H9 (cell line): ENCODE data around the gene COL8A1. TPM values are rescaled to one million over a fixed set of nuclear protein-coding genes. Genes with fewer than 3 reads are reported as not detected.

ENCODE experiments used
- DNase-seq: peaks from one replicate; pipeline ENCODE4 v3.0.0-alpha.2; 2017
- H2AFZ ChIP-seq: one replicate; pipeline ENCODE4 v1.6.1; 2013; ENCODE audit warnings: mild to moderate bottlenecking, low read length, control low read depth, moderate library complexity
- H2AK5ac ChIP-seq: 2 replicates; pipeline ENCODE4 v1.6.1; 2013; ENCODE audit warnings: low read length, control low read depth, mixed read lengths; ENCODE audit not compliant: insufficient read length
- H2BK120ac ChIP-seq: one replicate; pipeline ENCODE4 v1.6.1; 2013; ENCODE audit warnings: low read depth, mild to moderate bottlenecking, low read length, control low read depth, inconsistent platforms; ENCODE audit not compliant: poor library complexity, severe bottlenecking
- H2BK12ac ChIP-seq: 2 replicates; pipeline ENCODE4 v1.6.1; 2013; ENCODE audit warnings: low read length, control low read depth, mixed read lengths, low read depth; ENCODE audit not compliant: insufficient read length
- H2BK15ac ChIP-seq: 2 replicates; pipeline ENCODE4 v1.6.1; 2013; ENCODE audit warnings: low read depth, low read length, control low read depth
- H2BK20ac ChIP-seq: one replicate; pipeline ENCODE4 v1.6.1; 2013; ENCODE audit warnings: low read depth, mild to moderate bottlenecking, low read length, control low read depth, inconsistent platforms; ENCODE audit not compliant: poor library complexity, severe bottlenecking
- H2BK5ac ChIP-seq: 2 replicates; pipeline ENCODE4 v1.6.1; 2013; ENCODE audit warnings: low read length, control low read depth, mixed read lengths; ENCODE audit not compliant: insufficient read length
- H3K14ac ChIP-seq: 2 replicates; pipeline ENCODE4 v1.6.1; 2013; ENCODE audit warnings: low read length, control low read depth; ENCODE audit not compliant: insufficient read depth
- H3K18ac ChIP-seq: 2 replicates; pipeline ENCODE4 v1.6.1; 2013; ENCODE audit warnings: low read depth, mild to moderate bottlenecking, mixed read lengths, low read length, control low read depth; ENCODE audit not compliant: insufficient read length
- H3K23ac ChIP-seq: 2 replicates; pipeline ENCODE4 v1.6.1; 2013; ENCODE audit warnings: low read length, control low read depth, mixed read lengths, low read depth; ENCODE audit not compliant: insufficient read length
- H3K23me2 ChIP-seq: 2 replicates; pipeline ENCODE4 v1.6.1; 2013; ENCODE audit warnings: low read depth, mild to moderate bottlenecking, mixed read lengths, low read length, control low read depth; ENCODE audit not compliant: insufficient read length, poor library complexity, severe bottlenecking
- H3K27ac ChIP-seq: 2 replicates; pipeline ENCODE4 v1.5.1; 2013; ENCODE audit warnings: low read length, control low read depth, mixed read lengths, low read depth; ENCODE audit not compliant: insufficient read length
- H3K27me3 ChIP-seq: 2 replicates; pipeline ENCODE4 v1.6.1; 2013; ENCODE audit warnings: low read length, control low read depth, inconsistent platforms; ENCODE audit not compliant: insufficient read depth
- H3K4ac ChIP-seq: 2 replicates; pipeline ENCODE4 v1.6.1; 2013; ENCODE audit warnings: low read depth, mild to moderate bottlenecking, control low read depth, inconsistent platforms, low read length, moderate library complexity
- H3K4me1 ChIP-seq: 2 replicates; pipeline ENCODE4 v1.6.1; 2013; ENCODE audit warnings: low read length, control low read depth, inconsistent platforms; ENCODE audit not compliant: insufficient read depth
- H3K4me2 ChIP-seq: 2 replicates; pipeline ENCODE4 v1.6.1; 2013; ENCODE audit warnings: low read length, control low read depth, mixed read lengths; ENCODE audit not compliant: insufficient read length, insufficient read depth
- H3K56ac ChIP-seq: 2 replicates; pipeline ENCODE4 v1.6.1; 2013; ENCODE audit warnings: low read depth, mild to moderate bottlenecking, mixed read lengths, low read length, control low read depth; ENCODE audit not compliant: insufficient read length
- H3K79me1 ChIP-seq: 2 replicates; pipeline ENCODE4 v1.6.1; 2013; ENCODE audit warnings: low read depth, mild to moderate bottlenecking, moderate library complexity, low read length, control low read depth, inconsistent platforms; ENCODE audit not compliant: insufficient read depth, poor library complexity, severe bottlenecking
- H3K79me2 ChIP-seq: 2 replicates; pipeline ENCODE4 v1.6.1; 2013; ENCODE audit warnings: low read length, control low read depth, inconsistent platforms; ENCODE audit not compliant: insufficient read depth
- H3K9ac ChIP-seq: 2 replicates; pipeline ENCODE4 v1.6.1; 2013; ENCODE audit warnings: low read length, control low read depth, mixed read lengths; ENCODE audit not compliant: insufficient read length; ENCODE audit errors: extremely low read depth
- H3K9me3 ChIP-seq: one replicate; pipeline ENCODE4 v1.6.1; 2013; ENCODE audit warnings: low read depth, low read length, inconsistent platforms; ENCODE audit not compliant: control insufficient read depth
- H3T11ph ChIP-seq: one replicate; pipeline ENCODE4 v1.6.1; 2013; ENCODE audit warnings: mild to moderate bottlenecking, low read length, control low read depth, inconsistent platforms
- H4K20me1 ChIP-seq: one replicate; pipeline ENCODE4 v1.6.1; 2013; ENCODE audit not compliant: control insufficient read depth, insufficient read length, insufficient read depth
- H4K5ac ChIP-seq: 2 replicates; pipeline ENCODE4 v1.6.1; 2013; ENCODE audit warnings: low read depth, mild to moderate bottlenecking, mixed read lengths, low read length, control low read depth; ENCODE audit not compliant: insufficient read length
- H4K8ac ChIP-seq: replicated peaks from 2 replicates; pipeline ENCODE4 v1.6.1; 2013; ENCODE audit warnings: low read length, control low read depth, mixed read lengths, low read depth; ENCODE audit not compliant: insufficient read length
- H4K91ac ChIP-seq: 2 replicates; pipeline ENCODE4 v1.6.1; 2013; ENCODE audit warnings: low read depth, mild to moderate bottlenecking, moderate library complexity, mixed read lengths, low read length, control low read depth; ENCODE audit not compliant: insufficient read length
- H3K27ac Mint-ChIP-seq, 3 experiments: 2 replicates in 2 of 3; 3 replicates in 1 of 3; pipeline ENCODE4 v1.8.0; 2020 to 2021; ENCODE audit warnings: mixed read lengths in 3 of 3, mild to moderate bottlenecking in 1 of 3, moderate library complexity in 1 of 3
- H3K27me3 Mint-ChIP-seq: 2 replicates; pipeline ENCODE4 v1.8.0; 2021; ENCODE audit warnings: low read depth, mild to moderate bottlenecking, moderate library complexity, mixed read lengths
- H3K36me3 Mint-ChIP-seq, 3 experiments: 2 replicates in 2 of 3; 3 replicates in 1 of 3; pipeline ENCODE4 v1.8.0; 2020 to 2021; ENCODE audit warnings: low read depth in 3 of 3, mixed read lengths in 3 of 3; ENCODE audit not compliant: insufficient read depth in 1 of 3
- H3K4me1 Mint-ChIP-seq, 2 experiments: 2 replicates each; pipeline ENCODE4 v1.8.0; 2020; ENCODE audit warnings: mixed read lengths in 2 of 2
- H3K4me3 Mint-ChIP-seq, 2 experiments: 2 replicates in 1 of 2; 3 replicates in 1 of 2; pipeline ENCODE4 v1.8.0; 2020 to 2021; ENCODE audit warnings: mild to moderate bottlenecking in 2 of 2, mixed read lengths in 2 of 2, moderate library complexity in 1 of 2
- H3K9me3 Mint-ChIP-seq, 2 experiments: 2 replicates in 1 of 2; 3 replicates in 1 of 2; pipeline ENCODE4 v1.8.0; 2020; ENCODE audit warnings: mild to moderate bottlenecking in 2 of 2, mixed read lengths in 2 of 2, moderate library complexity in 1 of 2
- WGBS: extraction: QIAGEN DNeasy Blood & Tissue Kit; methylation state at CpG from one replicate; pipeline ENCODE4 v1.1.7; 2013; ENCODE audit warnings: missing lambda C conversion rate, low lambda C conversion rate, mixed read lengths; ENCODE audit not compliant: insufficient read length; ENCODE audit errors: extremely low coverage; 5-methylcytosine and 5-hydroxymethylcytosine counted together
- total RNA-seq: library from RNA; stranded (reverse); gene quantifications from 2 replicates; pipeline ENCODE4 v1.2.1, GENCODE V29; 2021
- TF ChIP-seq, protein P1 (sequence below): fragments of 200-600 bp; sonication (generic); conservative IDR thresholded peaks from 3 replicates; pipeline ENCODE4 v1.8.0; 2021; ENCODE audit warnings: antibody characterized with exemption, mild to moderate bottlenecking

COL8A1 gene
- total RNA-seq, 1 experiment from 2014 or later = 0.17 TPM

DNA sequence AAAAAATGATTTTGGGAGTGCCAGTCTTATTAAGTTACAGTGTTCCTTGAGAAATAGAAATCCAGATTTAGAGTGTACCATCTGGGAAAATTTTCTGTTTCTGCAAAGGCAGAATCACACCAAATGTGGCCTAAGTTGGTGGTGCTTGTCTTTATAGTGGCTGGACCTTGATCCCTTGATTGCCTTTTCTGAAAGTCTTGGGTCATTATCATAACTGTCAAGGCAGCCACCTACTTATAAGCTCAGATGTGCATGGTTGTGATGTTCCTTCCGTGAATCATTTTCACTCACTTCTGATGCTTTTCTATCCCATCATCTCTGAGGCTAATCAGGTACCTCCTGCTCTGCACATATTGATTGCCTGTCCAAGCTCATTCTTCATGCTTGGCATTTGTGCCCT lies 199.3 kb downstream of the COL8A1 start:
- Histone ChIP-seq H3K79me1 (peaks cover 6% of the 10 kb centered on the region), H3K4me2 (no peak overlapping the region), H3K27me3 (no peaks in the 10 kb centered on the region), H2AK5ac (no peak overlapping the region), H3T11ph (no peak overlapping the region), H2AFZ (no peak overlapping the region), H3K79me2 (peaks cover 3% of the 10 kb centered on the region; the same call in 1 of the 2 replicates), H4K5ac (no peak overlapping the region), H3K9ac (no peak overlapping the region), H3K23ac (no peak overlapping the region), H4K20me1 (no peaks in the 10 kb centered on the region), H3K14ac (no peak overlapping the region), H2BK120ac (no peak overlapping the region), H2BK15ac (no peak overlapping the region), H3K23me2 (no peaks in the 10 kb centered on the region), H4K91ac (no peak overlapping the region), H3K56ac (no peak overlapping the region), H3K9me3 (no peaks in the 10 kb centered on the region), H3K4ac (no peak overlapping the region), H3K18ac (no peak overlapping the region), H3K27ac (no peak overlapping the region), H2BK12ac (no peak overlapping the region), H2BK5ac (no peak overlapping the region), H3K4me1 (no peaks in the 10 kb centered on the region), H4K8ac (no peak overlapping the region), H2BK20ac (no peak overlapping the region)
- H3K4me3 Mint-ChIP-seq = no peak overlapping the region
- no CpG with 5 or more reads among the region's 1 CpG for WGBS
- no peaks in the 10 kb centered on the region for H3K27me3 Mint-ChIP-seq
- no peaks in the 10 kb centered on the region for H3K36me3 Mint-ChIP-seq
- DNase-seq = no peak
- TF ChIP-seq, protein P1, sequence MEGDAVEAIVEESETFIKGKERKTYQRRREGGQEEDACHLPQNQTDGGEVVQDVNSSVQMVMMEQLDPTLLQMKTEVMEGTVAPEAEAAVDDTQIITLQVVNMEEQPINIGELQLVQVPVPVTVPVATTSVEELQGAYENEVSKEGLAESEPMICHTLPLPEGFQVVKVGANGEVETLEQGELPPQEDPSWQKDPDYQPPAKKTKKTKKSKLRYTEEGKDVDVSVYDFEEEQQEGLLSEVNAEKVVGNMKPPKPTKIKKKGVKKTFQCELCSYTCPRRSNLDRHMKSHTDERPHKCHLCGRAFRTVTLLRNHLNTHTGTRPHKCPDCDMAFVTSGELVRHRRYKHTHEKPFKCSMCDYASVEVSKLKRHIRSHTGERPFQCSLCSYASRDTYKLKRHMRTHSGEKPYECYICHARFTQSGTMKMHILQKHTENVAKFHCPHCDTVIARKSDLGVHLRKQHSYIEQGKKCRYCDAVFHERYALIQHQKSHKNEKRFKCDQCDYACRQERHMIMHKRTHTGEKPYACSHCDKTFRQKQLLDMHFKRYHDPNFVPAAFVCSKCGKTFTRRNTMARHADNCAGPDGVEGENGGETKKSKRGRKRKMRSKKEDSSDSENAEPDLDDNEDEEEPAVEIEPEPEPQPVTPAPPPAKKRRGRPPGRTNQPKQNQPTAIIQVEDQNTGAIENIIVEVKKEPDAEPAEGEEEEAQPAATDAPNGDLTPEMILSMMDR = no peak
- no peaks in the 10 kb centered on the region for H3K9me3 Mint-ChIP-seq
- 0 out of 4 replicates have a peak, but pooled peaks cover 0 to under 1% of the 10 kb centered on the region in 2 experiments for H3K4me1 Mint-ChIP-seq
- H3K27ac Mint-ChIP-seq = no peak overlapping the region
